Neural progenitor cell (in vitro differentiated cells): ENCODE data around the gene ADAMTS12.

Source experiments
- EZH2 ChIP-seq: fragments of 200-600 bp; sonication (generic); IDR thresholded peaks from 2 replicates; pipeline ENCODE4 v1.6.1; 2017; ENCODE audit warnings: antibody characterized with exemption, mild to moderate bottlenecking, moderate library complexity
- EZH2phosphoT487 ChIP-seq: fragments of 200-600 bp; sonication (generic); IDR thresholded peaks from 2 replicates; pipeline ENCODE4 v1.6.1; 2017; ENCODE audit warnings: antibody characterized with exemption
- TF ChIP-seq, protein P1 (sequence below): fragments of 200-600 bp; sonication (generic); IDR thresholded peaks from 2 replicates; pipeline ENCODE4 v1.5.1; 2017; ENCODE audit warnings: antibody characterized with exemption, mild to moderate bottlenecking

DNA sequence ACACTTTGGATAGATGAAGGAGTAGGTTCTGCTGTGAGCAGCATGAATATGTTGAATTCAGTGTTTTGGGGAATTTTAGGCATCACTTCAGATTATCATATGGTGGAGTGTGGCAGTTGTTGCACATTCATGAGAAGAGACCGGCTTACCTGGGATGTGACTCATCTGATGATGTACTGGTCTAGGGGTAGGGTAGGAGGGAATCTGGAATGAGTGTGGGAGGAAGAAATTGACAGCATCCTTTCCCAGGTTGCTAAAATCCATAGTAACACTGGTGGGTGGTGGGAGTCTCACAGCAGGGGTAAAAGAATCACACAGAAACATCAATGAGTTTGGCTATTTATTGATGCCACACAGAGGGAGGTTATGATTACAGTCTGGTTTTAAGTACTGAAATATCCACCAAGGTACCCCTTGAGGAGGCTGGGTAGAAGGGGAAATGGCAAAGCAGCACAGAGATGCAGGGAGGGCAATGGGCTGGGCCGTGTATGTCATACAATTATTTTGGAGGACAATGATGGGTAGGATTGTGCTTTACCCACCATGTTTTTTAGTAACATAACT, 368.5 kb downstream of the ADAMTS12 start:
- TF ChIP-seq EZH2, result no peak
- TF ChIP-seq, protein P1, sequence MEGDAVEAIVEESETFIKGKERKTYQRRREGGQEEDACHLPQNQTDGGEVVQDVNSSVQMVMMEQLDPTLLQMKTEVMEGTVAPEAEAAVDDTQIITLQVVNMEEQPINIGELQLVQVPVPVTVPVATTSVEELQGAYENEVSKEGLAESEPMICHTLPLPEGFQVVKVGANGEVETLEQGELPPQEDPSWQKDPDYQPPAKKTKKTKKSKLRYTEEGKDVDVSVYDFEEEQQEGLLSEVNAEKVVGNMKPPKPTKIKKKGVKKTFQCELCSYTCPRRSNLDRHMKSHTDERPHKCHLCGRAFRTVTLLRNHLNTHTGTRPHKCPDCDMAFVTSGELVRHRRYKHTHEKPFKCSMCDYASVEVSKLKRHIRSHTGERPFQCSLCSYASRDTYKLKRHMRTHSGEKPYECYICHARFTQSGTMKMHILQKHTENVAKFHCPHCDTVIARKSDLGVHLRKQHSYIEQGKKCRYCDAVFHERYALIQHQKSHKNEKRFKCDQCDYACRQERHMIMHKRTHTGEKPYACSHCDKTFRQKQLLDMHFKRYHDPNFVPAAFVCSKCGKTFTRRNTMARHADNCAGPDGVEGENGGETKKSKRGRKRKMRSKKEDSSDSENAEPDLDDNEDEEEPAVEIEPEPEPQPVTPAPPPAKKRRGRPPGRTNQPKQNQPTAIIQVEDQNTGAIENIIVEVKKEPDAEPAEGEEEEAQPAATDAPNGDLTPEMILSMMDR, result no peak
- no peak for TF ChIP-seq EZH2phosphoT487
